ENCODE measurements around the gene POLR3K. TPM values are rescaled to one million over a fixed set of nuclear protein-coding genes. Genes with fewer than 3 reads are reported as not detected.
A peak's percentile ranks its signal among the peaks of the same experiment; 100 is the strongest.

Gene POLR3K
- 46.9 and 50.9 TPM in 2 replicates for polyA plus RNA-seq (2011; rRNA removed)
- 98.7 and 136 TPM in 2 replicates for polyA plus RNA-seq (2012; cell fraction: cytosol; rRNA removed)
- polyA plus RNA-seq (2012; cell fraction: nucleus; rRNA removed) = 55.0 and 57.9 TPM in 2 replicates
- 45.6 to 51.8 TPM (median 47.6 TPM) in 3 replicates for polyA plus RNA-seq (2017; fragmentation: RNase III; extraction: RNeasy Plus Mini Kit Qiagen cat#74134 plus additional on column Dnase treatment)
- polyA minus RNA-seq (2011; rRNA and poly(A)+ RNA removed) = 25.6 and 28.8 TPM in 2 replicates

- Histone ChIP-seq H3K9me3 (no peaks in the 10 kb centered on the region), H3K4me1 (peaks cover 14% of the 10 kb centered on the region; the same call in 2 of the 3 replicates), H3K4me2 (peak within 1 kb of the TSS; percentile 98), H3K4me3 (peak within 1 kb of the TSS; percentile 70), H3K27ac (peak within 1 kb of the TSS; percentile 82 to 93)
- FAIRE-seq = no peak
- TF ChIP-seq HMGXB4 (CRISPR knock-in tag; IDR thresholded peaks at IDR 0.05; ENCODE audit: borderline replicate concordance) = no peak
- TF ChIP-seq POLR2A (IDR thresholded peaks at IDR 0.05; ENCODE audit: low read length) = peak; percentile 90
- TF ChIP-seq MAX (IDR thresholded peaks at IDR 0.05) = peak; percentile 82
- TF ChIP-seq E2F6 (IDR thresholded peaks at IDR 0.05; ENCODE audit: borderline replicate concordance, low read depth) = peak; percentile 92
- no peak for TF ChIP-seq KDM5A (IDR thresholded peaks at IDR 0.05)
- no peak for TF ChIP-seq CHD4 (IDR thresholded peaks at IDR 0.05; ENCODE audit: borderline replicate concordance)
- peak; percentile 78 for TF ChIP-seq PBX3 (IDR thresholded peaks at IDR 0.05)
- TF ChIP-seq PHF8 (IDR thresholded peaks at IDR 0.05; ENCODE audit: borderline replicate concordance, low read depth) = peak; percentile 71; the same call in 1 of the 2 replicates
- TF ChIP-seq RFX5 (IDR thresholded peaks at IDR 0.05) = peak; percentile 69; the same call in 1 of the 2 replicates
- TF ChIP-seq RARB (CRISPR knock-in tag; IDR thresholded peaks at IDR 0.05) = no peak
- TF ChIP-seq JUN (IDR thresholded peaks at IDR 0.05) = peak; percentile 67 to 85; a peak in 4 of 5 replicates
- no peak; the same call in 1 of the 2 replicates for TF ChIP-seq MYC (IDR thresholded peaks at IDR 0.05; ENCODE audit: borderline replicate concordance, low read length)
- TF ChIP-seq, protein P1, sequence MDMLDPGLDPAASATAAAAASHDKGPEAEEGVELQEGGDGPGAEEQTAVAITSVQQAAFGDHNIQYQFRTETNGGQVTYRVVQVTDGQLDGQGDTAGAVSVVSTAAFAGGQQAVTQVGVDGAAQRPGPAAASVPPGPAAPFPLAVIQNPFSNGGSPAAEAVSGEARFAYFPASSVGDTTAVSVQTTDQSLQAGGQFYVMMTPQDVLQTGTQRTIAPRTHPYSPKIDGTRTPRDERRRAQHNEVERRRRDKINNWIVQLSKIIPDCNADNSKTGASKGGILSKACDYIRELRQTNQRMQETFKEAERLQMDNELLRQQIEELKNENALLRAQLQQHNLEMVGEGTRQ (IDR thresholded peaks at IDR 0.05) = 0 out of 2 replicates have a peak, but pooled peaks have one; percentile 17
- no peak for TF ChIP-seq CTCF (IDR thresholded peaks at IDR 0.05)
- no peak for TF ChIP-seq FOSB (CRISPR knock-in tag; IDR thresholded peaks at IDR 0.05)
- peak; percentile 98 for DNase-seq (ENCODE audit: low read depth in 1 of 2, low spot score in 1 of 2)
- POLR2A ChIA-PET = interaction anchor here (1.0 to 1.1 kb wide), 6 partner anchors 12 to 181 kb away, joined by 3 to 6 read pairs (median 3); partner anchors contain the start of gene RHBDF1
- ATAC-seq = peak; percentile 96 to 98
- WGBS (ENCODE audit: missing lambda C conversion rate) = 3% methylated on average over 54 of the region's 91 CpGs
- CTCF ChIA-PET = interaction anchor here (0.6 to 2.0 kb wide), 9 partner anchors 9 to 309 kb away, joined by 3 to 10 read pairs (median 3); partner anchors contain the start of gene RGS11
These were observed at the start of gene POLR3K, which contains the start of gene SNRNP25 for GRCh38 chr16:53346-54236. TSS of gene POLR3K (minus strand) at chr16:53608. CDS start at chr16:53586, 22 bp downstream. TSS of gene SNRNP25 (plus strand) at chr16:53828. CDS start at chr16:54017, 189 bp downstream.
